Body of pancreas (tissue), 4 donors: Measurements from ENCODE around the gene TAS2R30.

Experiments used
- POLR2A ChIP-seq, 3 donors: fragments of 450-650 bp; IDR thresholded peaks; one replicate each; pipeline ENCODE4 v1.6.1; 2016; ENCODE audit warnings: antibody characterized with exemption in 3 of 3, mild to moderate bottlenecking in 2 of 3
- TF ChIP-seq, protein P1 (sequence below), 7 experiments: fragments of 450-650 bp in 4 of 7; fragments of 200-600 bp in 3 of 7; sonication (generic) in 3 of 7; IDR thresholded peaks; one replicate each; pipeline ENCODE4 v1.5.1; 2016 to 2019; ENCODE audit warnings: antibody characterized with exemption in 7 of 7

DNA sequence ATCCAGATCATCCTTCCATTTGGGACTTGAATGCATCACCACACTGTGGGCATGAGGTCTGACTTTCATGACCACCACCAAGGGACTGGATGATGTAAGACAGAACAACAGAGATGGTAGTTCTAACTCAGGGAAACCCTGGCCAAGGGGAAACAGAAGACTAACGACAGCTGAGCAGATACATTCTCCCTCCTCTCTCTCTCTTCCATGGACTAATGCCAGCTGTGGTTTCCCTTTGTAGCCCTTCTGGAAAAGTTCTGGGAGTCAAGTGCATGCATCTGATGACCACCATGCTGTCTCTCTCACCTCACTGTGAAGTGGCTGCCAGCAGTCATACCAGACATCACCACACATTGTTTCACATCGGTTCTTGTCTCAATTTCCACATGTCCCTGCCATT lies 3.4 kb downstream of the TAS2R30 start:
- TF ChIP-seq, protein P1, sequence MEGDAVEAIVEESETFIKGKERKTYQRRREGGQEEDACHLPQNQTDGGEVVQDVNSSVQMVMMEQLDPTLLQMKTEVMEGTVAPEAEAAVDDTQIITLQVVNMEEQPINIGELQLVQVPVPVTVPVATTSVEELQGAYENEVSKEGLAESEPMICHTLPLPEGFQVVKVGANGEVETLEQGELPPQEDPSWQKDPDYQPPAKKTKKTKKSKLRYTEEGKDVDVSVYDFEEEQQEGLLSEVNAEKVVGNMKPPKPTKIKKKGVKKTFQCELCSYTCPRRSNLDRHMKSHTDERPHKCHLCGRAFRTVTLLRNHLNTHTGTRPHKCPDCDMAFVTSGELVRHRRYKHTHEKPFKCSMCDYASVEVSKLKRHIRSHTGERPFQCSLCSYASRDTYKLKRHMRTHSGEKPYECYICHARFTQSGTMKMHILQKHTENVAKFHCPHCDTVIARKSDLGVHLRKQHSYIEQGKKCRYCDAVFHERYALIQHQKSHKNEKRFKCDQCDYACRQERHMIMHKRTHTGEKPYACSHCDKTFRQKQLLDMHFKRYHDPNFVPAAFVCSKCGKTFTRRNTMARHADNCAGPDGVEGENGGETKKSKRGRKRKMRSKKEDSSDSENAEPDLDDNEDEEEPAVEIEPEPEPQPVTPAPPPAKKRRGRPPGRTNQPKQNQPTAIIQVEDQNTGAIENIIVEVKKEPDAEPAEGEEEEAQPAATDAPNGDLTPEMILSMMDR (IDR thresholded peaks at IDR 0.05): no peak
- no peak for TF ChIP-seq POLR2A (IDR thresholded peaks at IDR 0.05)
